DOHH2 (cell line): ENCODE results near the gene FAM118B.

Experiments used
- EZH2phosphoT487 ChIP-seq: fragments of 200-600 bp; sonication (generic); IDR thresholded peaks from 2 replicates; pipeline ENCODE4 v1.6.1; 2017; ENCODE audit warnings: borderline replicate concordance, mild to moderate bottlenecking, antibody characterized with exemption, low read length, moderate library complexity, mixed read lengths
- TF ChIP-seq, protein P1 (sequence below): fragments of 200-600 bp; sonication (generic); IDR thresholded peaks from one replicate; pipeline ENCODE4 v1.5.1; 2014; ENCODE audit warnings: antibody characterized with exemption, mild to moderate bottlenecking, low read depth, low read length; ENCODE audit not compliant: poor library complexity, severe bottlenecking

DNA sequence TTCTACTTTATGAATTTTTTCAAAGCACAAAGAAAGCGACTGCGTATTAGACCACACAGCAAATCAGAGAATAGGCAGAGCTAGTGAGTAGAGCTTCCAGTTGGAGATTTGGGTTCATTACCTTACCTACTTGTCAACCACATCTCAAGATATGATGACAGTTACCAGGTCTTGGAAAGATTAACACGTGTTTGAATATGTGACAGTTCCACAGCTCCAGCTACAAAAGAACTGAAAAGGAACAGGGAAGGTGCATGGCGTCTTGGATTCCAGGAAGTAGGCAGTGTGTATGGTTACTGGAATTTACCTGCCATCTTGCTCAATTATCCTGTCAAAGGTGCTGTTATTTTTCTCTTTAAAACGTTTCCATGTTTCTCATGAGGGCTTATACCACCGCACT, 76.7 kb downstream of the FAM118B start:
- TF ChIP-seq, protein P1, sequence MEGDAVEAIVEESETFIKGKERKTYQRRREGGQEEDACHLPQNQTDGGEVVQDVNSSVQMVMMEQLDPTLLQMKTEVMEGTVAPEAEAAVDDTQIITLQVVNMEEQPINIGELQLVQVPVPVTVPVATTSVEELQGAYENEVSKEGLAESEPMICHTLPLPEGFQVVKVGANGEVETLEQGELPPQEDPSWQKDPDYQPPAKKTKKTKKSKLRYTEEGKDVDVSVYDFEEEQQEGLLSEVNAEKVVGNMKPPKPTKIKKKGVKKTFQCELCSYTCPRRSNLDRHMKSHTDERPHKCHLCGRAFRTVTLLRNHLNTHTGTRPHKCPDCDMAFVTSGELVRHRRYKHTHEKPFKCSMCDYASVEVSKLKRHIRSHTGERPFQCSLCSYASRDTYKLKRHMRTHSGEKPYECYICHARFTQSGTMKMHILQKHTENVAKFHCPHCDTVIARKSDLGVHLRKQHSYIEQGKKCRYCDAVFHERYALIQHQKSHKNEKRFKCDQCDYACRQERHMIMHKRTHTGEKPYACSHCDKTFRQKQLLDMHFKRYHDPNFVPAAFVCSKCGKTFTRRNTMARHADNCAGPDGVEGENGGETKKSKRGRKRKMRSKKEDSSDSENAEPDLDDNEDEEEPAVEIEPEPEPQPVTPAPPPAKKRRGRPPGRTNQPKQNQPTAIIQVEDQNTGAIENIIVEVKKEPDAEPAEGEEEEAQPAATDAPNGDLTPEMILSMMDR, result no peak
- no peak for TF ChIP-seq EZH2phosphoT487
